HG02642 (cell line): ENCODE results near the gene PTPN14.
"Not testable (repeated sequence)": the region's sequence is repeated elsewhere in the genome, so short reads cannot be mapped to it uniquely, and the experiment has no call there.

ENCODE experiments used
- ATAC-seq: cut with Tn5 transposase; IDR thresholded peaks from one replicate; pipeline ENCODE4 v1.9.1; 2021; ENCODE audit warnings: mild to moderate bottlenecking; ENCODE audit not compliant: unreplicated experiment, poor library complexity

Gene PTPN14

DNA sequence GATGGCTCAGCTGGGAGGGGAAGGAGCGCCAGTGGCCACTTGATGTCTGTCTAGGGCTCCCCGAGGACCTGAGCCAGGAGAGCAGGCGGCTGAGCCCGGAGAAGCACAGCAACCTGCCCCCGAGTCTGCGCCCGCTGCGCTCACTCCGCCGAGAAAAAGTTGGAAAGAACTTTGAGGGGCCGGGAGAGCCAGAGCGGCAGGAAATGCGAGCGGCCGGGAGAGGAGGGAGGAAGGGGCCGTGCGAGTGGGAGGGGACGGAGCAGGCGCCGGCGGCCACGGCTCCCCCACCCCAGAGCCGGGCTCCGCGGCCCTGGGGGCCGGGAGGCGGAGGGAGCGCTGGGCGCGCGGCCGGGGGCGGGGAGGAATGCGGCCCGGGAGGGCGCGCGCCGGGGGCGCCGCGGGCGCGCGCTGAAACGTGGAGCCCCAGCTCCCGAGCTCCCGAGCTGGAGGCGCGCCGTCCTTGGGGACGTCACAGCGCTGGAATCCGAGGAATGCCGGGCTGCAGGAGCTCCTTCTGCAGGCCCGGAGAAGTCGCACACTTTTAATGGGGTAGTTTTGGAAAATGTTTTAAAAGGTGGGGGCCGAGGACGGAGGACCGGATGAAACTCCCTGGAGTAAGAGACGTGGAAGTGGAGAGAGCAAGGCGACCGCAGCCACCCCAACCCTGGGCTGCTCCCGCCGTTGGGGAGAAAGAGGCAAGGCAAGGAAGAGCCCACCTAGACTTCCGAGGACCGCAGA is at the start of gene PTPN14:
TSS of gene PTPN14 (minus strand) at position 167 of the 738 bp plus-strand sequence. CDS start 86,799 bp downstream, outside the sequence.
- no peak for ATAC-seq

DNA sequence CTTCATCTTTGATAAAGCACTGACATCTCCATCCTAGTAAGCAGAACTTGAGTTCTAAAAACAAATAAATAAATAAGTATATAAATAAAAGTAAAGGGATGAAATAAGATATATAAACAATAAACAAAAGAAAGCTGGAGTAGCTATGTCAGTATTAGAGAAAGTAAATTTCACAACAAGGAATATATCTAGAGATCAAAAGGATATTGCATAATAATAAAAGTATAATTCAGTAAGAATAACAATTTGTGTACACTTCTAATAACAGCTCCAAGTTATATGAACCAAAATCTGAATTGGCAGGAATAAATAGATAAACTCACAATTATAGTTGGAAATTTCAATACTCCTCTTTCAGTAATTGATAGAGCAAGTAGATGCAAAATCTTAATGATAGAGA is 41.8 kb upstream of the PTPN14 start:
- no peak for ATAC-seq

DNA sequence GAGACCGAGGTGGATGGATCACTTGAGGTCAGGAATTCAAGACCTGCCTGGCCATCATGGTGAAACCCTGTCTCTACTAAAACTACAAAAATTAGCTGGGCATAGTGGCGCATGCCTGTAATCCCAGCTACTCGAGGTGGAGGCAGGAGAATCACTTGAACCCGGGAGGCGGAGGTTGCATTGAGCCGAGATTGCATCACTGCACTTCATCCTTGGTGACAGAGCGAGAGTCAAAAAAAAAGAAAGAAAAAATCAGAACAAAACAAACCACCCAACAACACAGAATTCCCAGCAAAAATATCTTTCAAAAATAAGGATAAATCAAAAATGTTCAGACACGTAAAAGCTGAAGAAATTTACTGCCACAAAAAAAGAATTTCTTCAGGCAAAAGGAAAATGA is 40.5 kb upstream of the PTPN14 start:
- not testable (repeated sequence) for ATAC-seq

DNA sequence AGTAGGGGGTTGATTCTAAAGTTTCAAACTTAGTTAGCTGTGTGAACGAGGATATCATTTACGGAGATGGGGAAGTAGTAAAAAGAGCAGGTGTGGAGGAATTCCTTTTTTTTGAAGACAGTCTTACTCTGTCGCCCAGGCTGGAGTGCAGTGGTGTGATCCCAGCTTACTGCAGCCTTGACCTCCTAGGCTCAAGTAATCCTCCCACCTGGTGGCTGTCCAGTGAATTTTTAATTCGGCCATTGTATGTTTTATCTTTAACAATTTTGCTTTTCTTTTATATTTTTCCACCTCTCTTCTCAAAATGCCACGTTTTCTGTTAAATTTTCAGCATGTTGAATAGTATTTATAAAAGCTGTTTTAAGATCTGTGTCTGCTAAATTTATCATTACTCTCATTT is 39.3 kb upstream of the PTPN14 start:
- ATAC-seq: no peak

DNA sequence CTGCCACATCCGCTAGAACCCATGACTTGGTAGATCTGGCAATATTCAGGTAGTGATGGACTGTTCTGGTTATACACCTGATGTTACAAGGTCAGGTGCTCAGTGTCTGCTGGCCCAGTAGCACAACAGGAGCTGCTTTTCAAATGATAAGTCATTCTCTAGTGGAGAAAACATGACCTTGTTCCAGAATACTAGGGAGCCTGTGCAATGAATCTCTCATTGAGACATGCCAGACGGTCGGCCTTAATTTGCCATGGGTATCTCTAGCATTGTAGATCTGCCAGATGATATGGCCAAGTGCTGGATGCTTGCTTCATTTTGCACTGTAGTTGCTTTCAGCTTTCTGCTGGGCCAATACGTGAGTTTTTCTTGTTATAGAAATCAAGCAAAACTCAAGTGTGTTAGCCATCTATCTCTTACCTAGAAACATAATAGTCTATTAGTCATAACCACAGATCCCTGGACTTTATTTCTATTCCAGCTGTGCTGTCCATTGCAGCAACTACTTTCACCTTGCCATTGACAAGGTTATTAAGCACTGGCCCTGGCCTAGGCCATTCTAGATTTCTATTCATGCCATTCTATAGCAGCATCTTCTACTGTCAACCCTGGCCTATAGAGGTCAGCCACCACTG is 37.7 kb upstream of the PTPN14 start:
- no peak for ATAC-seq

DNA sequence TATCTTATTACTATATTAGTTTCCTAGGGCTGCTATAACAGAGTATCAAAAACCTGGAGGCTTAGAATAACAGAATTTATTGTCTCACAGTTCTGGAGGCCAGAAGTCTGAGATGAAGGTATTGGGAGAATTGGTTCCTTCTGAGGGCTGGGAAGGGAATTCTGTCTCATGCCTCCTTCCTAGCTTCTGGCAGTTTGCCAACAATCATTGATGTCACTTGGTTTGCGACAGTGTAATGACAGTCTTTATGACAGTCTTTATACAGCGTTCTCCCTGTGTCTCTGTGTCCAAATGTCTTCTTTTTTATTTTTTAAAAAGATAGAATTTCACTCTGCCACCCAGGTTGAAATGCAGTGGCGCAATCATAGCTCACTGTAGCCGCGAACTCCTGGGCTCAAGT is 35.8 kb upstream of the PTPN14 start:
- no peak for ATAC-seq

DNA sequence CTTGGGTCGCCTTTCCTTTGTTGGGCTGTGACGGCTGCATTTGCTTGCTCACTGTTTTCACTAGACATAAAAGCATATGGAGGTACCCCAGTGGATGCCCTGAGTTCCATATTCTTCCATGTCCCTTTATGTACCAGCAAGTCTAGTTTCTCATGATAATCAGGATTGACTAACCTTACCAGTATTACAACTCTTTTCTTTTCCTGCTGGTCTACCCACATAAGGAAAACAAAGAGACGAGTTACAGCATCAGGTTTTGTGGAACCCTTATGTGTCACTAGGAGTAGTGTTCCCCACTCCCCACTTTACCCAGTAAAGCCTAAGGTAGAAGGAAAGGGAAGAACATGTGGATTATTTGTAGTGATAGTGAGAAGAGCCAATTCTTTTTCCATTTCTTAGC is 35.2 kb upstream of the PTPN14 start:
- ATAC-seq: no peak

DNA sequence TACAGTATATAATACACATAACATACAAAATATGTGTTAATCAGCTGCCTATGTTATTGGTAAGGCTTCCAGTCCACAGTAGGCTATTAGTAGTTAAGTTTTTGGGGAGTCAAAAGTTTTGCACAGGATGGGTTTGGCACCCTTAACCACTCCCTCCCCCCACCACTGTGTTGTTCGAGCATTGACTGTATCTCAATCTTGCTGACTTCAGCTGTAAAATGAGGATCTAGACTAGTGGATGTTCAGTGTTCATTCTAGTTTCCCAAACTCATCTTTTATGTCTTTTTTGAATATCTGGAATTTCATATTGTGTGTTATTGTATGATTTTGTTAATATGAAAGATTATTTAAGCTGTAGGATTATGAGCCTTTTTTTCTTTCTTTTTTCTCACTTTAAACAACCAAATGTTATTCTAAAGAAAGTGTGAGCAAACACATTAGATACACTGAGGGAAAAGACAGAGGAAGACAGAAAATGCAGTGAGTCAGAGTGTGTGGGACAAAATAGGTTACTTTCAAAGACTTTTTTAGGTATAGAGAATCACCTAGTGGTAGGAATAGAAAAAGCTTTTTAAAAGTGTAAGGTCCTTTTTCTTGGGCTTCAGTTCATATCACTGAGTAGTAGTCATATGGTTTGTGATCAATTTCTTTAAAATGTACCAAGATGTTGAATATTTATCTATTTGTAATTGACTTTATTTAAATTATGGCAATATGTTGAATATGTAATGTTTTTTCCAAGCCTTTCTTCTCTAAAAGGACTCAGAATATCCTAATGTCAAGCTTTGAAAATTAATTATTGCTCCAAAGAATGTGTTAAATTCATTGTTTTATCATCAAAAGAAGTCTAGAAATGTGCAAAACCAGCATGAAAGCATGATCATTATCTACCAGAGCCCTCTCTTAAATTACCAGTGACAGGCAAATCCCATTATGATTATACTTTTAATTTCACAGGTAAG is 33.7 kb upstream of the PTPN14 start:
- peak; percentile 54 for ATAC-seq

DNA sequence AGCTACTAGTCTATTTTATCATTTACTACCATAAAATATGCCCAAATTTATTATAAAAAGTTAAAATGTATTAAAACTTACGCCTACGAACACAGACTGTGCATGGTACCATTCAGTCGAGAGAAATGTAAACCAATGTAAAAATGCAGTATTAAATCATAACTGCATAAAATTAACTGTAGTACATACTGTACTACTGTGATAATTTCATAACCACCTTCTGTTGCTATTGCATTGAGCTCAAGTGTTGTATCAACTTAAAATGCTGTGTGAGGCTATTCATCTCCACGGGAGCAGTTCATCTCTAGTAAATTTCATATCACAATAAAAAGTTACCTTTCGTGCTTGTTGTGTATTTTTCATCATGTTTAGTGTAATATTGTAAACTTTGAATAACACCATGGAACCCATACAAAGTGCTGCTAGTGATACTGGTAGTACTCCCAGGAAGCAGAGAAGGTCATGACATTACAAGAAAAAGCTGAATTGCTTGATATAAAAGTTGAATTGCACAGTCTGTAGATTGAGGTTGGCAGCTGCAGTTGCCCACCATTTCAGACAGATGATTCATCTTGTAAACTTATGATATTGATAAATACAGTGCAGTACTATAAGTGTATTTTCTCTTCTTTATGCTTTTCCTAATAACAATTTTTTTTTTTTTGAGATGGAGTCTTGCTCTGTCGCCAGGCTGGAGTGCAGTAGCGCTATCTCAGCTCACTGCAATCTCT is 32.6 kb upstream of the PTPN14 start:
- ATAC-seq: no peak

DNA sequence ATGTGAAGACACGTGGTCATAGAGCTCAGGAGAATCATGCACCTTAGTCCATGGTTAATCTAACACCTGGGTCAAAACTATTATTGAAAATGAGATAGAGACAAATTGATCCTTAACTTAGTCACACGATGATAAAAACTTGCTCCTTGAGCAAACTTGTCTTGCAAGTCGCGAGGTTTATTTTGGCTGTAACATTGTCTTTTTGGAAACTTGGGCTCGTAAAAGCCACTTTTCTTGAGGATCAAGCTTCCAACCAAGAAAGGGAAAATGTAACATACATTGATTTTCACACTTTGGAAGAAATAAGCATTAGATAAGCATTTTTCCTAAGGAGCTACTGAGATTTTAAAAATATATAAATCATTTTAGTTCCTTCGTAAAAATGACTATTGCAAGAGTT is 31.7 kb upstream of the PTPN14 start:
- no peak for ATAC-seq

DNA sequence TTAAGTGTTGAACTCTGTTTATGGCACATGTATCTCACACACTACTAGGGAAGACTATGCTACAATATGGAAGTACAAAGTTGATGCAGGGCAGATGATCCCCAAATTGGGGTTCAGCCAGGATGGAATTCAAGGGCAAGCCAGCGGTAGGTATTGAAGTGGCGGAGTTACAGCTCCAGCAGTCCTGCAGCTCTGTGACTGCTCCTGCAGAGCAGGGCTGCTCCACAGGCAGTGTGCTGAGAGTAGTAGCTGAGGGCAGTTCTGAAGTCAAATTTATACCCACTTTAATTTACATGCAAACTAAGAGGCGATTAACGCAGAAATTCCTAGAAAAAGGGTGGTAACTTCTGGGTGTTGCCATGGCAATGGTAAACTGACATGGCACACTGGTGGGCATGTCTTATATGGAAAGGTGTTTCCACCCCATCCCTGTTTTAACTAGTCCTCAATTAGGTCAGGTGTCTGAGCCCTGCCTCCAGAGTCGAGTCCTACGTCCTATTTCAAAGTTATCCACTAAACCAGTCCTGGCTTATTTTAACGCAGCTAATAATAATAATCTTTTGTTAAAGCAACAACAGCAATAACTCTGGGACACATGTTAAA is 31.0 kb upstream of the PTPN14 start:
- no peak for ATAC-seq

DNA sequence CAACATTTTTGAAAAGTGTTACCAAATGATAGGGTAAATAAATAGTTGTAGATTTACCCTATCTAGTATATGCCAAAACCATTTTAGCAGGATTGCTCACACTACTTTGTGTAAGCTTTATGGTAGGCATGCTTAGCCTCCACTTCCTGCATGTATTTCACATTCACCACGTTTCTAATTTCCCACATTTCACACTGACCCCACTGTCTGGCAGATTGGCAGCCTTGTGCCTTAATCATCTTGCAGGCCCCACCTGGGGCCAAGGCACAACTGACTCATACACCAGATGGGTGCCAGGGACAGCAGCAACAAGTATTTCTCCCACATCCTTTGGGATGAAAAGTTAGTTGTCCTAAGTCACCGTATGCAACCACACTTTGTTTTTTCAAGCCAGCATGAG is 30.4 kb upstream of the PTPN14 start:
- ATAC-seq: no peak

DNA sequence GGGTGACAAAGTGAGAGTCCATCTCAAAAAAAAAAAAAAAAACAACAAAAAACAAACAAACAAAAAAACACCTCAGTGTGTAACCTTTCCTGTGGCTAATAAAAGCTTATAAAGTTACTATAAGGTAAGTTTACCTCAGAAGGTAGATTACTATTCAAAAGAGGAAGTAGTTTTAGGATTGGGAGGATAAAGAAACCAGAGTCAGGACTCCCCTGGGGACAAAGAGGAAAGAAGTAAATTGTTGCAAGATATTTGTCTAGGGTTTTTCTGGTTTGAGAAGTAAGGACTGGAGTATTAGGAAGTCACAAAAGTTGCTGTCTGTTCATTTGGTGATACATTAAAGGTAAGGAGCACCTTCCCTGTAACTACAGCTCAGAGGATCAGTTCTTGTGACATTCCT is 27.8 kb upstream of the PTPN14 start:
- ATAC-seq: no peak

DNA sequence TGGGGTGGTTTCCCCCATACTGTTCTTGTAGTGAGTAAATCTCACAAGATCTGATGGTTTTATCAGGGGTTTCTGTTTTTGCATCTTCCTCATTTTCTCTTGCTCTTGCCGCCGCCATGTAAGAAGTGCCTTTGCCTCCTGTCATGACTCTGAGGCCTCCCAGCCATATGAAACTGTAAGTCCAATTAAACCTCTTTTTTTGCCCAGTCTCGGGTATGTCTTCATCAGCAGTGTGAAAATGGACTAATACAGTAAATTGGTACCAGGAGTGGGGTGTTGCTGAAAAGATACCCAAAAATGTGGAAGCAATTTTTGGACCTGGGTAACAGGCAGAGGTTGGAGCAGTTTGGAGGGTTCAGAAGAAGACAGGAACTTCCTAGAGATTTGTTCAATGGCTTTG is 24.7 kb upstream of the PTPN14 start:
- not testable (repeated sequence) for ATAC-seq

DNA sequence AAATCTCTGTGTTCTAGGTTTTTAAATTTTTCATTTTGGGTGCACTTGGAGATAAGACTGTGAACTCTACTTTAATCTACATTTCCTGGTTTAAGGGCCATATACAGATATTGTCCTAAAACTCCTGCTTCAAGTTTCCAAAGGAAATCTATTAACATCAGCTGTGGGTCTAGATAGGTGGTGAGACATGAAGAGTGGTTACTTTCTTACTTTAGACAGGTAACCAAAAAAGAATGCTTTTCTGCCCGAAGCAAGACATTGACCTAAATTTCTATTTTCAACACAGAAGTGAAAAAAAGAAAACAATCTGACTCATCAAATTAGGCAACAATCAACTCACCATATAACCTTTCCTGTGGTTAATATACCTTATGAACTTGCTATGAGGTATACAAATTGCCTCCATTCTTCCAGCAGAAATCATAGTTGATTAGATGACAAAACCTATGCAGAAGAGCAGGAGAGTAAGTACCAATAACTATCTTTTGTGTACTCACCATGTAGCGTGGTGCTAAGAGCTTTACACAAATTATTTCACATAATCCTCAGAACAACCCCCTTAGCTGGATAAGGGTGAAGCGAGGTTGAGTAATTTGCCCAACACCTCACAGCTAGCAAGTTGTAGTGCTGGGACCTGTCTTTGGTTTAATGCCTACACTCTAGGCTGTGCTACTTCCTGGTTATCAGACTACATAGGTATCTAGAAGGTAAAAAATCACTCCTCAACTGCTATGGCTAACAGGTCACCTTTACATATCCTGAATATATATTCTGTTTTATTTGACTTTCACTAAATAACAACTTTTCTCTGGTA is 23.4 kb upstream of the PTPN14 start:
- no peak for ATAC-seq

DNA sequence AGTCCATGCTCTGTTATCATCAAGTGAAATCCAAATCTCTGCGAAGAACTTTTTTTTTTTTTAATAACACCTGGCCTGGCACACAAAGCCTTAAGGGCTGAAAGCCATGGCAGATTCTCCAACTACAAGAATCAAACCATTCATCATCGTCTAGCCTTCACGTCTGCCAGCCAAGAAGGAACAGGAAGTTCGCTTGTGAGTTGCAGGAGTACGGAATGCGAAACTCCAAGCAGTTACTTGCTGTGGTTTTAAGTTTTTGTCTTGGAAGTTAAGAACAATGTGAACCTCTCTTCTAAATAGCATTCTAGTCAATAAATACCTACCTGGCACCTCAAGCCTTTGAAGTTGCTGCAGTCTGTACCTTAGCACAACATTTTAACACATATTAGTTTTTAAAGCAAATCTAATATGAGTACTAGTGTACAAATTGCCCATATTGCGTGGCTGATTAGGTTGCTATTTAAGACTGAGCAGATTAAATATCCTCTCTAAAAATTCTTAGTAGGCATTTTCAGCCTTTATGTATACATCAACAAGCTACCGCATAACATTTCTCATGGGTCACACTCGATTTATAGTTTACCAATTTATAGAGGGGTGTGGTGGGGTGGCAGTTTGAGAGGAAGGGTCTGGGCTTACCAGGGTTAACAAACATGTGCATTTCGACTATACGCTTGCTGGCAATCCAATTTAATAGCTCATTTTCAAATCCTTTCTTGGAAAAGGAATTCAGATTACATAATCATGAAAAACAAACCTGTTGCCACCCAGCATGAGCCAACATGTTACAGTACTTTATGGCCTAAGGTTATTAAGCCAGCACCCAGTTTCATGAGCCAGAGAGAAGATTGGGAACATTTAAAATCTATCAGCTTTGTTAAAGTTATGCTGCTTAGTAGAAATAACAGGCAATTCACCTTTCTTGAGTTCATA is 22.2 kb upstream of the PTPN14 start:
- ATAC-seq: no peak

DNA sequence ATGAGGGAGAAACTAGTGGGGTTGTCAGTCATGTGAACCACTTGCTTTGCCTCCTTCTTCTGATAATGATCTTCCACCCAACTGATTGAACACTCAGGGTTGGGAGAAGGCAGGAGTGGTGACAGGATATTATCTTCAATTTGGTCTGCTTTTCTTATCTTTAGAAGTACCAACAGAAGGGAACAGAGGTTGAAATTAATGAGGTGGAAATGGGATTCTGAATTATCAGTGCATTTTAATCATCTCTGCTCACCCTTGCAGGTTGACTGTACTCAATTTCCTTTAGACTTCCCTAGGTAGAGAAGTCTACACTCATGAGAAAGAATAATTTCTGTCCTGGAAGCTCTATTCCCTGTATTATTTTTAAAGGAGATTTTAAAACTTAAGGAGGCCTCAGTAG is 19.9 kb upstream of the PTPN14 start:
- ATAC-seq: no peak

DNA sequence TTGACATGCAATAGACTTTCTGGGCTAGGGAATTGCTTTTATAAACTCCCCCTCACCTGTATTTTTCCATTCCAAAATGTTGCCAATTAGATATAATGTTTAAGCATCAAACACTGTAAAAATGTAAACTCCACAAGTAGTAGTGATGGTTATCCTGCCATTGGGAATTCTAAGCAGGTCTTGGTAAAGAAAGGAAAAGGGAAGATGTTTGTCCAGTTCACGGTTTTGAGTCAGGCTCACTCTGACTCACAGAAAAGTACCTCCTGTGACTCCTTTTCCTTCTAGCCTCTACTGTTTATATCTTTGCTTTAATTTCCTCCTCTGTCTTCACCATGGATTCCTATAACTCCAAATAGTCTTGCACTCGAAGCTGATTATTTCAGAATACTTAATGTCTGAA is 19.0 kb upstream of the PTPN14 start:
- ATAC-seq: no peak
